Natural killer cell (primary cell): Measurements from ENCODE around the gene GBF1. TPM values are rescaled to one million over a fixed set of nuclear protein-coding genes. Genes with fewer than 3 reads are reported as not detected.

ENCODE experiments used
- ATAC-seq, 3 donors: fragments of 150-1000 bp in 2 of 3; fragments of 200-7000 bp in 1 of 3; cut with Tn5 transposase; 1 replicate in 1 of 3; 2 replicates in 2 of 3; pipeline ENCODE4 v1.10.0; 2021; ENCODE audit warnings: mild to moderate bottlenecking in 2 of 3, moderate library complexity in 2 of 3
- DNase-seq, 2 donors: peaks; one replicate each; pipeline versions ENCODE4 v3.0.0 to v3.0.0-alpha.2; 2013 to 2021; ENCODE audit warnings: mixed read lengths in 1 of 2
- H3K27ac ChIP-seq: one replicate; pipeline ENCODE4 v1.5.1; 2013; ENCODE audit warnings: mild to moderate bottlenecking, low read length
- H3K27me3 ChIP-seq: one replicate; pipeline ENCODE4 v1.6.1; 2013; ENCODE audit warnings: low read length; ENCODE audit not compliant: control insufficient read depth, insufficient read depth
- H3K36me3 ChIP-seq: one replicate; pipeline ENCODE4 v1.6.1; 2013; ENCODE audit warnings: low read length; ENCODE audit not compliant: control insufficient read depth, insufficient read depth
- H3K4me1 ChIP-seq: one replicate; pipeline ENCODE4 v1.6.1; 2013; ENCODE audit warnings: low read length; ENCODE audit not compliant: control insufficient read depth, insufficient read depth
- H3K4me3 ChIP-seq: one replicate; pipeline ENCODE4 v1.5.1; 2013; ENCODE audit warnings: low read length
- H3K9me3 ChIP-seq: one replicate; pipeline ENCODE4 v1.6.1; 2013; ENCODE audit warnings: low read length; ENCODE audit not compliant: control insufficient read depth, insufficient read depth
- H3K27ac Mint-ChIP-seq, 2 donors: one replicate each; pipeline ENCODE4 v1.8.0; 2022; ENCODE audit warnings: mild to moderate bottlenecking in 2 of 2, mixed read lengths in 2 of 2, moderate library complexity in 1 of 2
- H3K27me3 Mint-ChIP-seq, 2 donors: one replicate each; pipeline ENCODE4 v1.8.0; 2022; ENCODE audit warnings: low read depth in 2 of 2, mixed read lengths in 2 of 2
- H3K36me3 Mint-ChIP-seq: one replicate; pipeline ENCODE4 v1.8.0; 2022; ENCODE audit warnings: mixed read lengths
- H3K4me1 Mint-ChIP-seq, 2 donors: one replicate each; pipeline ENCODE4 v1.8.0; 2022; ENCODE audit warnings: mixed read lengths in 2 of 2
- H3K4me3 Mint-ChIP-seq: one replicate; pipeline ENCODE4 v1.8.0; 2022; ENCODE audit warnings: mild to moderate bottlenecking, moderate library complexity, mixed read lengths
- H3K9me3 Mint-ChIP-seq, 2 donors: one replicate each; pipeline ENCODE4 v1.8.0; 2022; ENCODE audit warnings: mixed read lengths in 2 of 2
- WGBS: methylation state at CpG from one replicate; pipeline ENCODE4 v1.1.7; 2013; ENCODE audit warnings: missing lambda C conversion rate; ENCODE audit not compliant: insufficient coverage; 5-methylcytosine and 5-hydroxymethylcytosine counted together
- intact Hi-C: fragments of 100-400 bp; cut with micrococcal nuclease; formaldehyde crosslinking; loops from one replicate; pipeline ENCODE4 v1.14.2; 2022
- total RNA-seq, 4 donors: library from RNA; stranded (reverse); fragments of 120-200 nt in 1 of 4; gene quantifications; one replicate each; pipeline versions ENCODE4 v1.2.3 to v1.2.4, GENCODE V29; 2013 to 2022
- TF ChIP-seq, protein P1 (sequence below): fragments of 200-600 bp; IDR thresholded peaks from one replicate; pipeline ENCODE4 v1.8.0; 2022; ENCODE audit warnings: antibody characterized with exemption

GBF1 gene
- total RNA-seq, 3 donors from 2014 or later (not counting 1 experiment from before 2014, with no cell fraction given) = 48.2 to 52.5 (median 50.9) TPM

- Mint-ChIP-seq H3K4me3 (no peak overlapping the region), H3K27me3 (no peaks in the 10 kb centered on the region), H3K9me3 (no peaks in the 10 kb centered on the region), H3K4me1 (no peaks in the 10 kb centered on the region), H3K27ac (peak overlapping the region in 1 of 2 donors; percentile 17), H3K36me3 (no peaks in the 10 kb centered on the region)
- Histone ChIP-seq H3K4me1 (no peaks in the 10 kb centered on the region), H3K4me3 (no peak overlapping the region), H3K36me3 (peaks cover 13% of the 10 kb centered on the region), H3K9me3 (no peaks in the 10 kb centered on the region), H3K27me3 (no peaks in the 10 kb centered on the region), H3K27ac (no peak overlapping the region)
- TF ChIP-seq, protein P1, sequence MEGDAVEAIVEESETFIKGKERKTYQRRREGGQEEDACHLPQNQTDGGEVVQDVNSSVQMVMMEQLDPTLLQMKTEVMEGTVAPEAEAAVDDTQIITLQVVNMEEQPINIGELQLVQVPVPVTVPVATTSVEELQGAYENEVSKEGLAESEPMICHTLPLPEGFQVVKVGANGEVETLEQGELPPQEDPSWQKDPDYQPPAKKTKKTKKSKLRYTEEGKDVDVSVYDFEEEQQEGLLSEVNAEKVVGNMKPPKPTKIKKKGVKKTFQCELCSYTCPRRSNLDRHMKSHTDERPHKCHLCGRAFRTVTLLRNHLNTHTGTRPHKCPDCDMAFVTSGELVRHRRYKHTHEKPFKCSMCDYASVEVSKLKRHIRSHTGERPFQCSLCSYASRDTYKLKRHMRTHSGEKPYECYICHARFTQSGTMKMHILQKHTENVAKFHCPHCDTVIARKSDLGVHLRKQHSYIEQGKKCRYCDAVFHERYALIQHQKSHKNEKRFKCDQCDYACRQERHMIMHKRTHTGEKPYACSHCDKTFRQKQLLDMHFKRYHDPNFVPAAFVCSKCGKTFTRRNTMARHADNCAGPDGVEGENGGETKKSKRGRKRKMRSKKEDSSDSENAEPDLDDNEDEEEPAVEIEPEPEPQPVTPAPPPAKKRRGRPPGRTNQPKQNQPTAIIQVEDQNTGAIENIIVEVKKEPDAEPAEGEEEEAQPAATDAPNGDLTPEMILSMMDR = no peak
- ATAC-seq (no peak), DNase-seq (no peak)
- intact Hi-C loops = no loop called here
- WGBS = no CpG with 5 or more reads among the region's 2 CpGs
Measured at GRCh38 chr10:102341038-102341688, 95.8 kb downstream of the GBF1 start.

GRCh38 chr10:102342458-102342857 lies 97.1 kb downstream of the GBF1 start:
- Mint-ChIP-seq H3K4me1 (no peaks in the 10 kb centered on the region), H3K4me3 (no peak overlapping the region), H3K27me3 (no peaks in the 10 kb centered on the region), H3K36me3 (no peaks in the 10 kb centered on the region), H3K9me3 (no peaks in the 10 kb centered on the region), H3K27ac (no peak overlapping the region)
- intact Hi-C loops = no loop called here
- no peaks in the 10 kb centered on the region for H3K4me1 ChIP-seq
- no peak overlapping the region for H3K27ac ChIP-seq
- H3K9me3 ChIP-seq = no peaks in the 10 kb centered on the region
- H3K4me3 ChIP-seq = no peak overlapping the region
- DNase-seq (no peak), ATAC-seq (no peak)
- WGBS = 92% methylated on average over 2 of the region's 2 CpGs
- peaks cover 22% of the 10 kb centered on the region for H3K36me3 ChIP-seq
- TF ChIP-seq, protein P1 = no peak
- no peaks in the 10 kb centered on the region for H3K27me3 ChIP-seq

DNA sequence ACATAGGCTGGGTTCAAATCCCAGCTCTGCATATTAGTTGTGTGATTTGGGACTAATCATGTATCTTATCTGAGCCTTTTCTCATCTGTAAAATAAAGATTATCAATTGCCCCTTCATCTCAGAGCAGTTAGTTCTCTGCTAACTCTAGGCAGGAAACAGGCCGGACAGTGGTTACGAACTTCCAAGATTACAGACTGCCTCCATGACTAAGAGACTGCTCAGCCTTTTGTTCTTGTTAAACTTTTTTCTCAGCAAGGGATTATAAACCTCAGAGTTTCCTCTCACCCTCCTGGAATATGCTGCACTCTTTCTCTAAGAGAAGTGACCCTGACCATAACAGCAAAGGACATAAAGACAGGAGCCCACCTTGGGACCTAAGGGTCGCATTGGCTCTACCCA lies 97.6 kb downstream of the GBF1 start:
- 99% methylated on average over 3 of the region's 3 CpGs for WGBS
- H3K9me3 ChIP-seq = no peaks in the 10 kb centered on the region
- H3K4me1 ChIP-seq = no peaks in the 10 kb centered on the region
- no peaks in the 10 kb centered on the region for H3K9me3 Mint-ChIP-seq
- ATAC-seq (no peak), DNase-seq (no peak)
- no peak overlapping the region for H3K4me3 ChIP-seq
- H3K4me1 Mint-ChIP-seq = no peaks in the 10 kb centered on the region
- TF ChIP-seq, protein P1 = no peak
- no peak overlapping the region for H3K27ac Mint-ChIP-seq
- intact Hi-C loops = no loop called here
- no peak overlapping the region for H3K4me3 Mint-ChIP-seq
- peaks cover 23% of the 10 kb centered on the region for H3K36me3 ChIP-seq
- no peak overlapping the region for H3K27ac ChIP-seq
- H3K36me3 Mint-ChIP-seq = no peaks in the 10 kb centered on the region
- no peaks in the 10 kb centered on the region for H3K27me3 ChIP-seq
- no peaks in the 10 kb centered on the region for H3K27me3 Mint-ChIP-seq

DNA sequence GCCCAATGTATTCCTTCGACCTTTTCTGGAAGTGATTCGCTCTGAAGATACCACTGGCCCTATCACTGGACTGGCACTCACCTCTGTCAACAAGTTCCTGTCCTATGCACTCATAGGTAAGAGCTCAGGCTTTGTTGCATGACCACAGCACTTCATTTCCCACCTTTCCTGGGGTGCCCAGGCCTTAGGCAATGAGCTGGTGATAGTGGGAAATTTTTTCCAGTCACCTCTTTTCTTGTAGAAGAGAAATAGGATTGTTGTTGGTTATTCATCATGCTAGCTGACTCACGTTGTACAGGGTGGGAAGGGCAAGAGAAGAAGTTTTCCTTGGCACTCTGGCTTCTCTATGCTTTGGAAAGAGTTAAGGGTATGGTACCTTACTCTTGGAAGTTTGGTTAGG lies 98.7 kb downstream of the GBF1 start:
- ATAC-seq (no peak), DNase-seq (no peak)
- Histone ChIP-seq H3K4me3 (no peak overlapping the region), H3K4me1 (no peaks in the 10 kb centered on the region), H3K9me3 (no peaks in the 10 kb centered on the region), H3K27ac (no peak overlapping the region), H3K27me3 (no peaks in the 10 kb centered on the region), H3K36me3 (peaks cover 28% of the 10 kb centered on the region)
- WGBS = 99% methylated on average over 3 of the region's 3 CpGs
- H3K4me3 Mint-ChIP-seq = no peak overlapping the region
- no peaks in the 10 kb centered on the region for H3K9me3 Mint-ChIP-seq
- no peaks in the 10 kb centered on the region for H3K4me1 Mint-ChIP-seq
- no peaks in the 10 kb centered on the region for H3K36me3 Mint-ChIP-seq
- no peaks in the 10 kb centered on the region for H3K27me3 Mint-ChIP-seq
- intact Hi-C loops = no loop called here
- H3K27ac Mint-ChIP-seq = no peak overlapping the region
- TF ChIP-seq, protein P1 = no peak
